CD14-positive monocyte (primary cell): Measurements from ENCODE around the gene ARID1B. TPM values are rescaled to one million over a fixed set of nuclear protein-coding genes. Genes with fewer than 3 reads are reported as not detected.

Experiments
- DNase-seq, 3 donors: peaks; one replicate each; pipeline ENCODE4 v3.0.0-alpha.2; 2011 to 2022
- H2AFZ ChIP-seq: 2 replicates; pipeline ENCODE4 v1.6.0; 2012; ENCODE audit warnings: mild to moderate bottlenecking, low read depth, low read length, inconsistent platforms; ENCODE audit not compliant: insufficient read depth, poor library complexity, severe bottlenecking
- H3K27ac ChIP-seq, 2 donors: 1 replicate in 1 of 2; 2 replicates in 1 of 2; pipeline ENCODE4 v1.5.1; 2012 to 2013; ENCODE audit warnings: low read length in 2 of 2, control low read depth in 1 of 2, inconsistent platforms in 1 of 2, low read depth in 1 of 2, mild to moderate bottlenecking in 1 of 2
- H3K27me3 ChIP-seq, 2 donors: one replicate each; pipeline versions ENCODE4 v1.6.0 to v1.6.1; 2011 to 2013; ENCODE audit warnings: low read length in 2 of 2; ENCODE audit not compliant: control insufficient read depth in 2 of 2, insufficient read depth in 2 of 2
- H3K36me3 ChIP-seq, 2 donors: replicated peaks in 1 of 2; 1 replicate in 1 of 2; 2 replicates in 1 of 2; pipeline versions ENCODE4 v1.5.1 to v1.6.1; 2012 to 2013; ENCODE audit warnings: low read length in 2 of 2, control low read depth in 1 of 2, inconsistent platforms in 1 of 2, mild to moderate bottlenecking in 1 of 2; ENCODE audit not compliant: insufficient read depth in 2 of 2, control insufficient read depth in 1 of 2
- H3K4me1 ChIP-seq, 2 donors: 1 replicate in 1 of 2; 2 replicates in 1 of 2; pipeline versions ENCODE4 v1.5.1 to v1.6.1; 2012 to 2013; ENCODE audit warnings: low read length in 2 of 2, control low read depth in 1 of 2, inconsistent platforms in 1 of 2, mild to moderate bottlenecking in 1 of 2, moderate library complexity in 1 of 2; ENCODE audit not compliant: insufficient read depth in 2 of 2, control insufficient read depth in 1 of 2
- H3K4me2 ChIP-seq: replicated peaks from 2 replicates; pipeline ENCODE3; 2012; ENCODE audit warnings: low read length, moderate library complexity, mild to moderate bottlenecking; ENCODE audit not compliant: poor library complexity, severe bottlenecking; ENCODE audit errors: extremely low read depth
- H3K4me3 ChIP-seq, 3 experiments: fragments of 200-600 bp in 1 of 3; sonication (generic) in 1 of 3; replicated peaks in 1 of 3; 1 replicate in 2 of 3; 2 replicates in 1 of 3; pipeline ENCODE4 v1.5.1; 2011 to 2013; ENCODE audit warnings: low read length in 3 of 3, mild to moderate bottlenecking in 3 of 3, control low read depth in 2 of 3, low read depth in 2 of 3, inconsistent platforms in 1 of 3, moderate library complexity in 1 of 3
- H3K79me2 ChIP-seq: 2 replicates; pipeline ENCODE4 v1.6.0; 2012; ENCODE audit warnings: mild to moderate bottlenecking, control low read depth, inconsistent platforms, low read length, moderate library complexity; ENCODE audit not compliant: insufficient read depth
- H3K9ac ChIP-seq: 2 replicates; pipeline ENCODE4 v1.6.0; 2017; ENCODE audit warnings: low read length, mild to moderate bottlenecking; ENCODE audit not compliant: insufficient read depth, poor library complexity, severe bottlenecking
- H3K9me3 ChIP-seq, 2 donors: replicated peaks in 1 of 2; 1 replicate in 1 of 2; 2 replicates in 1 of 2; pipeline versions ENCODE4 v1.5.1 to v1.6.1; 2012 to 2013; ENCODE audit warnings: low read length in 2 of 2, control low read depth in 1 of 2; ENCODE audit not compliant: control insufficient read depth in 1 of 2, insufficient read depth in 1 of 2
- H4K20me1 ChIP-seq: 2 replicates; pipeline ENCODE4 v1.6.0; 2012; ENCODE audit warnings: mild to moderate bottlenecking, low read length, control low read depth, moderate library complexity; ENCODE audit not compliant: insufficient read depth
- H3K27ac Mint-ChIP-seq, 7 donors: one replicate each; pipeline ENCODE4 v1.8.0; 2020; ENCODE audit warnings: mild to moderate bottlenecking in 7 of 7, mixed read lengths in 7 of 7, moderate library complexity in 6 of 7, inconsistent platforms in 2 of 7
- H3K27me3 Mint-ChIP-seq, 3 donors: one replicate each; pipeline ENCODE4 v1.8.0; 2021 to 2022; ENCODE audit warnings: low read depth in 3 of 3, mild to moderate bottlenecking in 3 of 3, mixed read lengths in 3 of 3, moderate library complexity in 3 of 3, inconsistent platforms in 1 of 3
- H3K36me3 Mint-ChIP-seq, 2 donors: one replicate each; pipeline ENCODE4 v1.8.0; 2020; ENCODE audit warnings: mixed read lengths in 2 of 2, inconsistent platforms in 1 of 2, mild to moderate bottlenecking in 1 of 2
- H3K4me1 Mint-ChIP-seq: one replicate; pipeline ENCODE4 v1.8.0; 2020; ENCODE audit warnings: mild to moderate bottlenecking, mixed read lengths
- H3K4me3 Mint-ChIP-seq, 2 donors: one replicate each; pipeline ENCODE4 v1.8.0; 2020; ENCODE audit warnings: mild to moderate bottlenecking in 2 of 2, mixed read lengths in 2 of 2, moderate library complexity in 1 of 2
- H3K9me3 Mint-ChIP-seq, 7 donors: one replicate each; pipeline ENCODE4 v1.8.0; 2020 to 2022; ENCODE audit warnings: mixed read lengths in 7 of 7, mild to moderate bottlenecking in 6 of 7, moderate library complexity in 6 of 7, inconsistent platforms in 2 of 7
- WGBS: methylation state at CpG from one replicate; pipeline ENCODE4 v1.1.5; 2013; ENCODE audit warnings: missing lambda C conversion rate; ENCODE audit not compliant: insufficient coverage; 5-methylcytosine and 5-hydroxymethylcytosine counted together
- intact Hi-C, 2 donors: fragments of 100-400 bp; cut with micrococcal nuclease; formaldehyde crosslinking; loops; one replicate each; pipeline versions ENCODE4 v1.15.0 to v1.15.1; 2023
- polyA plus RNA-seq, 3 donors: library from polyadenylated mRNA; depleted of rRNA in 1 of 3; unstranded in 2 of 3; stranded (reverse) in 1 of 3; fragments of 300-500 nt in 2 of 3; fragments of >200 nt in 1 of 3; fragmentation: Illumina TruSeq in 2 of 3; gene quantifications; 1 replicate in 2 of 3; 2 replicates in 1 of 3; pipeline ENCODE4 v1.2.3, GENCODE V29; 2012 to 2021
- TF ChIP-seq, protein P1 (sequence below): fragments of 200-600 bp; IDR thresholded peaks from one replicate; pipeline ENCODE4 v1.8.0; 2022; ENCODE audit warnings: antibody characterized with exemption, mild to moderate bottlenecking

The ARID1B gene
- polyA plus RNA-seq, 3 donors, result 3.2 to 22.1 (median 3.8) TPM

- WGBS, result 100% methylated on average over 3 of the region's 3 CpGs
- Mint-ChIP-seq H3K27ac (peak overlapping the region in 3 of 7 donors; percentile 21 to 68 (median 44)), H3K36me3 (peaks cover 24 to 29% of the 10 kb centered on the region in 2 donors), H3K9me3 (peaks cover 0 to 3% (median 0%) of the 10 kb centered on the region in 7 donors), H3K27me3 (no peaks in the 10 kb centered on the region), H3K4me3 (no peak overlapping the region), H3K4me1 (peaks cover 8% of the 10 kb centered on the region)
- Histone ChIP-seq H2AFZ (no peak overlapping the region), H3K4me3 (no peak overlapping the region), H4K20me1 (no peaks in the 10 kb centered on the region), H3K27ac (peak overlapping the region in 1 of 2 donors; percentile 57), H3K4me1 (no peaks in the 10 kb centered on the region), H3K27me3 (no peaks in the 10 kb centered on the region), H3K9ac (no peak overlapping the region), H3K4me2 (no peak overlapping the region), H3K36me3 (peaks cover 0 to 32% of the 10 kb centered on the region in 2 donors), H3K79me2 (no peaks in the 10 kb centered on the region), H3K9me3 (no peaks in the 10 kb centered on the region)
- TF ChIP-seq, protein P1, sequence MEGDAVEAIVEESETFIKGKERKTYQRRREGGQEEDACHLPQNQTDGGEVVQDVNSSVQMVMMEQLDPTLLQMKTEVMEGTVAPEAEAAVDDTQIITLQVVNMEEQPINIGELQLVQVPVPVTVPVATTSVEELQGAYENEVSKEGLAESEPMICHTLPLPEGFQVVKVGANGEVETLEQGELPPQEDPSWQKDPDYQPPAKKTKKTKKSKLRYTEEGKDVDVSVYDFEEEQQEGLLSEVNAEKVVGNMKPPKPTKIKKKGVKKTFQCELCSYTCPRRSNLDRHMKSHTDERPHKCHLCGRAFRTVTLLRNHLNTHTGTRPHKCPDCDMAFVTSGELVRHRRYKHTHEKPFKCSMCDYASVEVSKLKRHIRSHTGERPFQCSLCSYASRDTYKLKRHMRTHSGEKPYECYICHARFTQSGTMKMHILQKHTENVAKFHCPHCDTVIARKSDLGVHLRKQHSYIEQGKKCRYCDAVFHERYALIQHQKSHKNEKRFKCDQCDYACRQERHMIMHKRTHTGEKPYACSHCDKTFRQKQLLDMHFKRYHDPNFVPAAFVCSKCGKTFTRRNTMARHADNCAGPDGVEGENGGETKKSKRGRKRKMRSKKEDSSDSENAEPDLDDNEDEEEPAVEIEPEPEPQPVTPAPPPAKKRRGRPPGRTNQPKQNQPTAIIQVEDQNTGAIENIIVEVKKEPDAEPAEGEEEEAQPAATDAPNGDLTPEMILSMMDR, result no peak
- intact Hi-C loops, result no loop called here
- DNase-seq, result no peak
Observed at GRCh38 chr6:157119502-157120027, 342.4 kb downstream of the ARID1B start.

DNA sequence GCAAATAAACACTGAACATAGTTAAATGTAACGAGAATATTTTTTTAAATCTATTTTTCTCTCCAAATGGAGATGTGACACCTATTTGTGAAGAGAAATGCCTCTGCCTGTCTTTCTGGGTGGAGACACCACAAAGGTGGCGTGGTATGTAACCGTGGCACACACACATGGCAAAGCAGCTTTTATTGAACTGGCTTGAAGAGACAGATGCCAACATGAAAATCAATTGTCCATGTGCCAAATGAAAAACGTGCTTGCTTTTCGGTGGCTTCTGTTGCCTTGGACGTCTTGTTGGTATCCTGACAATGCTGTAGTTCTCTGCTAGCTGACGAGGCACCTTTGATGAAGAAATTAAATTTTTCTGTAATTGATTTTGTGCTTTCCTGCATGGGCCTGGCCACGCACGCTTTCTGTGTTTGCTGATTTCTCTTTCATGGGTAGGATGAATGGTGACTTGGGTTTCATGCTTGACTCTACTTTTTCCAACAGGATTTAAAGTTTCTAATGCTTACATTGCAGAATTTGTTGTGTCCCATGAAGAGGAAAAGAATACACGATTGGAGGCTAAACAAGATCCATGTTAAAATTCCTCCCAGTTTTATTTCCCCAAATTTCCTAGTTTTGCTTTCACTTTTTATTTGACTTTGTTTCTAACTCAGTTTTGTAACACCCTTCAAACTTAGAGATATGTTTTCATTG, 343.5 kb downstream of the ARID1B start:
- H2AFZ ChIP-seq, result no peak overlapping the region
- no peak overlapping the region for H3K4me2 ChIP-seq
- H4K20me1 ChIP-seq, result no peaks in the 10 kb centered on the region
- 100% methylated on average over 6 of the region's 10 CpGs for WGBS
- no peaks in the 10 kb centered on the region for H3K9me3 Mint-ChIP-seq
- H3K4me3 Mint-ChIP-seq, result no peak overlapping the region
- intact Hi-C loops, result no loop called here
- no peaks in the 10 kb centered on the region for H3K27me3 ChIP-seq
- H3K4me3 ChIP-seq, result no peak overlapping the region
- DNase-seq, result no peak
- H3K9me3 ChIP-seq, result no peaks in the 10 kb centered on the region
- no peaks in the 10 kb centered on the region for H3K4me1 ChIP-seq
- H3K4me1 Mint-ChIP-seq, result peaks cover 8% of the 10 kb centered on the region
- peak overlapping the region in 1 of 2 donors; percentile 57 for H3K27ac ChIP-seq
- TF ChIP-seq, protein P1, result no peak
- no peaks in the 10 kb centered on the region for H3K27me3 Mint-ChIP-seq
- H3K36me3 ChIP-seq, result peaks cover 0 to 30% of the 10 kb centered on the region in 2 donors
- no peak overlapping the region for H3K9ac ChIP-seq
- peaks cover 16 to 20% of the 10 kb centered on the region in 2 donors for H3K36me3 Mint-ChIP-seq
- H3K27ac Mint-ChIP-seq, result peak overlapping the region in 2 of 7 donors; percentile 59 to 69
- no peaks in the 10 kb centered on the region for H3K79me2 ChIP-seq
